Measurements from ENCODE around the gene TFAP2E.

Gene TFAP2E

GRCh38 chr1:35573198-35574124 is at the start of gene TFAP2E:
Gene TFAP2E (plus strand): TSS chr1:35573314. CDS start chr1:35573578, 264 bp downstream.
- no peak for DNase-seq

- DNase-seq: no peak
Observed at GRCh38 chr1:35524106-35524505, 49.0 kb upstream of the TFAP2E start.

- DNase-seq: no peak
Observed at GRCh38 chr1:35530168-35530567, 42.9 kb upstream of the TFAP2E start.

DNA sequence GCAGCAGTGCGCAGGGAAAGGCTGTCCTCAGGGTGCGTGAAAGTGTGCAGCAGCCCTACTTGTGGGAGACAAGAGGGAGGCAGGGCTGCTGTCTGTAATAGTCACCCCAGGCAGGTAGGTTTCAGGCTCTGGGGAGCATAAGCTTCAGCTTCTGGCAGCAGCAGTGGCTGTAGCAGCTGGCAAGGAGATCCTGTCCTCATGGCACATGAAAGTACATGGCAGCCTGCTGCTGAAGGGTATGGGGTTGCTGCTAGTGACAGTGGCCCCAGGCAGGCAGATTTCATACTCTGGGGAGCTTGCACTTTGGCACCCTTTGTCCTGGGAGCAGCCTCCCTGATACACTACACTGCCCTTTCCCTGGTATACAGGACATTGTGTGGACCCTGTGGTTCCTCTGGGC is 42.2 kb upstream of the TFAP2E start:
- no peak for DNase-seq

DNA sequence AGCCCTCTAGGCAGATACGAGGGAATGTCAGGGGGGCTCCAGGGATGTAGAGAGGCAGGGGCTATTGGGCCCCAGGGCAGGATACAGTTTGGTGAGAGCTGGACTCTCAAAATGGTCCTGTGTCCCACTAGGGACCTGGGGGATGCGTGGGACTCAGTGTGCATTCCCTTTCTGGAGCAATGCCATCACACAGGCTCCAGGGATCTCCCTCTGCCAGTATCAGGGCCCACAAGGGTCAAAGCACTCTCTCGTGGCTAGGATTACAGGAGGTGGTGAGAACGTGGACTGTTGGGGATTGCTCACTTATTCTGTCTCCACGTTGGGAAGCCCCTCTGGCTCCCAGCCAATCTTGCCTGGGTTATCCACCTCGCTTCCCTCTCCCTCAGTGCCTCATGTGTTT is 41.7 kb upstream of the TFAP2E start:
- no peak for DNase-seq

DNA sequence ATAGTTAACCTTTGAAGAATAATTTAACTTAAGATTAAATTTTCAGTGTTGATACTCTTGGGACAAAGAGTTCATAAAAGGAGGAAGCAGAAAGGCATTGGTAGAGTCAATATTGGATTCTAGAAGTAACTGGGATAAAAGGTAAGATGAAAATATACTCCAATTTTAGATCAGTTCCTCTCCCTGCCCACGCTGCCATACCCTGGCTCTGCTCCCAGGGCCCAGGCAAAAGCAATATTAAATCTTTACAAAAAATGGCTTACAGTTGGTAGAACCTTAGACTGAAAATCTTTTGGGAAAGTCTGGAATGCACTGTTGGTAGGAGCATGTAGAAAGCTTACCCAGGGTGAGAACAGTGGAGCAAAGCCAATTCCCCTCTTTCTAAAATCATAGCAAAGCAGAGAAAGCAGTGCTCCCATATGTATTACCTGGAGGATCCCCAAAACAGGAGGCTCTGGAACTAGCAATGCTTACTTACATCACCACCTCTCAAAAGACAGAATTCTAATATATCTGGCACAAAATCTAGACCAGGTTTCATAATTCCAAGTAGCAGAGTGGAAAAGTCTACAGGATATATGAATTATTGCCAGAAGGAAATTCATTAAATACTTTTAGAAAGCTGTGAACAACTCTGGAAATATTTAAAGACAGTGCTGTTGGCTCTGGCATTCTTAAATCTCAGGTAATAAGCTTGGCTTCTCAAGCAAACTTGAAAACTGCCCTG is 40.5 kb upstream of the TFAP2E start:
- DNase-seq: no peak

DNA sequence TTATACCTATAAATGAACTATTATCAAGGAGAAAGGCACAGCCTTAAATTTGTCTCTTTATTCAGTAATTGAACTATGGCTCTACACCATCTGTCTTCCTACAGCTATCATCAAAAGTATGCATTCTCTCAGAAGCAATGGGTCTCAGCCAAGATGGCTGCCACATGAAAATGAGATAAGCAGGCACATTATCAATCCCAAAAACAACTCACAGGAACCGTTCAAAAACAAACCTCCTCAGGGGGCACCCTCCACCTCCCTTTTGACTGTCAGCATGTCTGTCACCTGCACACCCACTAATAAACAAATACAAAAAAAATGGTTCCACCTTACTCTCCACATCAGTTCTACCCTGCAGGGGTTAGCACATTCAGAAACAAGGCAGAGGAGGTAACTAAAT is 39.5 kb upstream of the TFAP2E start:
- DNase-seq: no peak

DNA sequence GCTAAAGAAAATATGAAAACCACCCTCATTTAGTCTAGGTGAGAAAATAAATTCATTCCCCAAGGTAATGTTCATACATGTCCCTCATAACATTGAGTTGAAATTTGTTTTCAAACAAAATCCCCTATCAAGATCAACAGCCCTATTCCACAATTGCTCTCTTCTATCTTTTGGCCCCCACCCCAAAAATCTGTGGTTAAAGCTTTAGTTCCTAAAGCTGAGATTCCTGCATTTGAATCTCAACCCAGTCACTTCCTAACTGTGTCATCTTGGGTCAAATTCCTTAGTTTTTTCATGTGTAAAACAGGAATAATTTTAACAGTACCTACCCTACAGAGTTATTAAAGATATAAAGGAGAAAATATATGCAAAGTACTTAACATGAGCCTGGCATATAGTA is 37.9 kb upstream of the TFAP2E start:
- DNase-seq: no peak

DNA sequence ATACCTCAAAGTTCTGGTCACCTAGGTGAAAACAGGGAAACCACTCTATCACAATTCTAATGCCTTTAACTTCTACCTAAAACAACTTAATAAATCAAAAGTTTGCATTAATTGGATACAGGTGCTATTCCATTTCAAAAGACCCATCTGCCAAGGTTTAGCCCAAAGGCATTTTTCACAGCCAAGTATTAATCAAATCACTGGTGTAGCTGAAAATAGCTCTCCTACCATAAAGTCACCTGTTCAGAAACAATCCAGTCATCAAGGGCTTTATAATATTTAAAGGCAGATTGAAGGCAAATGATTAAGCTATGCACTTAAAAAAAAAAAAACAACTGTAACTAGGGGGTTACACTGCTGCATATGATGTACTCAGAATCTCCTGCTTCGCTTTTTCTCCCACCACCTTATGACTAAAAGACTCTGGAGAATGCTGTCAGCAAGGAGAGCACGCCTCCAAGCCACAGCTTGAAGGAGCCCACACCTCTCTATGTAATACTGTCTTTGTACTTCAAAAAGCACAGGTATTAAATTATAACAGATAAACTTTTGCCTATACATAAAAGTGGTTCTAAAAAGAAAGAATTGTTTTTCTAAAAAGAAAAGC is 36.5 kb upstream of the TFAP2E start:
- DNase-seq: no peak

- no peak for DNase-seq
Observed at GRCh38 chr1:35537806-35538205, 35.3 kb upstream of the TFAP2E start.

DNA sequence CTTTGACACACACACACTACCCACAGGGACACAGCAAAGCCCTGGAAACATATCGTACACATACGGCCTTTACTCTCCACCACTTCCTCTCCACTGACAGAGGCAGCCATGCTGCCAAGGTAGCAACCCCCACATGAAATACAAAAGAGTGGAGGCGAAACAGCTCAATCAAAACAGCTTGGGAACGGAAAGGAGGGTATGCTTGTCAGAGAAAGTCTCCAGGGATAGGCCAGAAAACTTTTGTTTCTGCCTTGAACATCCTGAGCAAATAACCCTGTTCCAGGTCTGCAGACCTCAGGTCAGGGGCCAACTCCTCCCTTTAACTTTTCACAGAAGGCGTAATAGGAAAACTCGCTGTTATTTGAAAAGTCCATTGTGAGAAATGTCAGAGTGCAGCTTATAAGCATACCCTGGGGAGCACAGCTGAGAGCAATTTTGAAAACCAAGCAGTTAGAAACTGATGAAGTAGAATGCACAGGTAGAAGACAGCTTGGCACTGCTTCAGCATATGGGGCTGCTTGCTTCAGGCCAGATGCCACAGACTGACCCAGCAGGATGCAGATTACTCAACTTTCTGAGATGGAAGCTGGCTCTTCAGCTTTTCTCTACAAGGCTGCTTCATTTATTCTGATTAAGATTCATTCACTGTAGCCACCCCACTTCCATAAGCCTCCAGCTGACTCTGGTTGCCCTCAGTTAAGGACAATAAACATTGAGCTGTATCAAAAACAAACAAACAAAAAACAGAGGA is 33.9 kb upstream of the TFAP2E start:
- DNase-seq: no peak

GRCh38 chr1:35539824-35540261 is 33.3 kb upstream of the TFAP2E start:
- DNase-seq: no peak

GRCh38 chr1:35544976-35545375 is 28.1 kb upstream of the TFAP2E start:
- no peak for DNase-seq

- no peak for DNase-seq
Observed at GRCh38 chr1:35546614-35547013, 26.5 kb upstream of the TFAP2E start.

- DNase-seq: no peak
Observed at GRCh38 chr1:35553851-35554250, 19.3 kb upstream of the TFAP2E start.

DNA sequence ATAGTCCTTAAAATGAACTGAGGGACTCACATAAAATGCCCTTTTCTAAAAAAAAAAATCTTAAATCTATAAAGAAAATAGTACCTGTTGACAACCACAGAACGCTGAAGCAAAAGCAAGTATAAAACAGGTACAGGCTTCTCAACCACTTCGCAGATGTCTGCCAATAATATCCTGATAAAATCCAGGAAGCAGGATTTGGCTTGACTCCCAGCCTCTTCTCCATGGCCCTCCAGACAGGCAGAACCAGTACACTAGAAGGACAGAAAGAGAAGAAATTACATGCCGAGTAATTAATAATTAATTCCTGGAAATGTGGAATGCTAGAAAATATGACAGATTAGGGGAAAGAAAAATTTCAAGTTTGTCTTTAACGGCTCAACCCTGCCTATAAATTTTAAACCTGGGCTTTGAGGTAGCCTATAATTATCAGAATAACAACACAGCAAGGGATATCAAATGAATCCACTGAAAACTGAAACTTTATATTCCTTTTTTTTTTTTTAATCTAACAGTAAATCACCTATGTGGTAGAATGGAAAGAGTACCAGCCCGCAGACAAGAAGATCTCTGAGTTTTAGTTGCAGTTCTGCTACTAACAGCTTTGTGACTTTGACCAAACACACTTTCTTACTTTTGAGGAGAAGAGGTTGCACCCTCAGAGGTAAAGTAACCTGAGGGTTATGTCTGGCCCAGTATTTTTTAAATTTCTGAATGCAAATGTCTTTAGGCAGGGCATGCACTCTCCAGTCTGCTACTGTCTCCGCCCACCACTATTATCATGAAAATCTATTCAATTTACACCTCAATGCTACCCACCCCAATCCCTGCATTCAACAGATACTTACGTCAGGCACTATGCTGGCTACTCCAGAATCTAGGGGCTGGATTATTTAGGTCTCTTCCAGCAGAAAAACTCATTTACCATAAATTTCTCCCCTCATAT is 18.6 kb upstream of the TFAP2E start:
- no peak for DNase-seq

DNA sequence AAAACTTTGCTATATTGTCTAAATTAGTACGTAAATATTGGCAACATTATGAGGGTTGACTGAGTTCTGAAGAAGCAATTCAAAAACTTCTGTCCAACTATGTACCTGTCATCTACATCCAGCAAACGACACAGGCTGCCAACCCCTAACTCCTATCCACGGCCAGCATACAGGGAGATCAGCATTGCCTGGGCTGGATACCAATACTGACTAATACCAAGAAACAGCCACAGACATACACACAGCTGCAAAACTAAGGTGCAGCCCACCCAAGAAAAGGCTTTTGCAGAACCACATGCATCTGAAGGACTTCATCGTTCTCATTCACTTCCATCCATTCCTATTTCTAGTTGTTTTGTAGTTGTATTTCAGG is 17.9 kb upstream of the TFAP2E start:
- DNase-seq: no peak

- DNase-seq: no peak
Observed at GRCh38 chr1:35555601-35556477, 17.3 kb upstream of the TFAP2E start.

- no peak for DNase-seq
Observed at GRCh38 chr1:35556484-35557117, 16.5 kb upstream of the TFAP2E start.

DNA sequence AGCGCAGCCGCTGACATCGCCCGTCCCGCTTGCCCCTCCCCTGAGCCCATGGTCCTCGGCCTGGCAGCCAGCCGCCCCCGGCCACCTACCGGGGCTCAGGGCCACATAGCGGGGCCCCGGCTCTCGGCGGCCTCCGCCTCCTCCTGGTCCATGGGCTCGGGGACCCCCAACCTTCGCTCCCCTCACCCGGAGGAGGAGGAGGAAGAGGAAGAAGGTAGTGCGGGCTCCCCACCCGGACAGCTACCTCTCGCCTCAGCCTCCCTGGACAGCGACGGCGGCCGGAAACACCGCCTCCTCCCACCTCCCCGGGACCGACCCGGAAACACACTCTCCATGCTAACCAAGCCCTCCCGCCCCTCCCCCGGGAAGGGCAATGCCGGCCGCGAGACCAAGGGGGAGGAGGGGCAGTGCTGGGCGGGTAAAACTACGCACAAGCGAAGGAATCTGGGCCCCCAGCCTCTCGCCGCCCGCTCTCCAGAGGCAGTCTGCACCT is 15.9 kb upstream of the TFAP2E start, which contains the start of gene KIAA0319L:
TSS of gene KIAA0319L (minus strand) at position 286 of the 493 bp plus-strand sequence. CDS start 2,912 bp downstream, outside the sequence.
- DNase-seq: no peak

All from femur (tissue), 1 donor.